ENCODE results near the gene DRGX.

DRGX gene

DNA sequence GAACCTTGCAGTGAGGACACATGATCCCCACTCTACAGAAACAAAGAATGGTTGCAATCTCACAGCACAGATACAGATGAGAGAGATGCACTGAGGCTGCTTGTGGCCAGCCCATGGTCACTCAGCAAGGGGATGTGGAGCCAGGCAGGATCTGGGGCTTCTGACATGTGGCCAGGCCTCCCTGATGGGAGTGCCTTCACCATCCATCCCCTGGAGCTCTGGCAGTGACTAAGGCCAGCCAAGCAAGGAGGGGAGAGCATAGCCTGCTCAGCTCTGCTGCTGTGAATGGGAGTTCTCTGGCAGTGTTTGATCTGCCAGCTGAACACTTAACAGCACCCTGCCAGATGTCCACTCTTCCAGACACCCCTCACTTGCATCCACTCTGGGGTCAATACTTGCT is 77.1 kb downstream of the DRGX start:
- DNase-seq (ENCODE audit: low read depth), result no peak

DNA sequence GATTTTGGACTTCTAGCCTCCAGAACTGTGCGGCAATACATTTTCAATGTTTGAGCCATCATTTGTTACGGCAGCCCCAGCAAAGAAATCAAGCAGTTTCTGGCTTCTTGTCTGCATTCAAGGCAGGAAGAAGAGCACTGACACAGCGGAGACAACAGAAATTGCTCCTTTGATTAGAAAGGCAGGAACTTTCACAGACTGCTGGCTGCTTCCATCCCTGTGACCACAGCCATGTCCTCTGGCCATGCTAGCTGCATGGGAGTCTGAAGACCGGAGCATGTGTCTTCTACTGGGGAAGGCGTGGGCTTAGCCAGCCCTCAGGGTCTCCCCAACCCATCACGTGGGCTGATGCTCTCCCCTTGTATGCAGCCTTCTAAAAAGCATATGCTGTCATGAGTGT is 77.9 kb downstream of the DRGX start:
- no peak for DNase-seq (ENCODE audit: low read depth)

DNA sequence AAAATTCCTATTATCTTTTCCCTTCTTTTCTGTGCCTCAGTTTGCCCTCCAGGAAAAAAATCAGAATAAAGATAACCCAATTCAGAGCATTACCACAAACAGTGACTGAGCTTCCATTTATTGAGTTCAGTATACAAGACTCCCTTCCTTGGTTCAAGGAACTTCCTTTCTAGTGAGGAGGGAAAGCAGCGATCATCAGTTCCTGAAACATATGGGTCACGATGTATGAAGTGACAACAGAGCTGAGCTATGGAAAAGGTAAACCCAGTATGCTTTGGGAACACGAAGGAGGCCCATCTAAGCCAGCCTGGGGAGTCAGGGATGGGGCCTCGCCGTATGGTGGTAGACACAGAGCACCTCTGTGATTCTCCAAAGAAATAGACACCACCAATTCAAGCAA is 81.1 kb downstream of the DRGX start:
- DNase-seq (ENCODE audit: low read depth), result no peak
